ENCODE results near the gene PPP1R13B. TPM values are rescaled to one million over a fixed set of nuclear protein-coding genes. Genes with fewer than 3 reads are reported as not detected.

Gene PPP1R13B
- polyA plus RNA-seq, 2 of the 4 experiments (the other 2 are of a cell fraction): 2.2 to 2.7 TPM

DNA sequence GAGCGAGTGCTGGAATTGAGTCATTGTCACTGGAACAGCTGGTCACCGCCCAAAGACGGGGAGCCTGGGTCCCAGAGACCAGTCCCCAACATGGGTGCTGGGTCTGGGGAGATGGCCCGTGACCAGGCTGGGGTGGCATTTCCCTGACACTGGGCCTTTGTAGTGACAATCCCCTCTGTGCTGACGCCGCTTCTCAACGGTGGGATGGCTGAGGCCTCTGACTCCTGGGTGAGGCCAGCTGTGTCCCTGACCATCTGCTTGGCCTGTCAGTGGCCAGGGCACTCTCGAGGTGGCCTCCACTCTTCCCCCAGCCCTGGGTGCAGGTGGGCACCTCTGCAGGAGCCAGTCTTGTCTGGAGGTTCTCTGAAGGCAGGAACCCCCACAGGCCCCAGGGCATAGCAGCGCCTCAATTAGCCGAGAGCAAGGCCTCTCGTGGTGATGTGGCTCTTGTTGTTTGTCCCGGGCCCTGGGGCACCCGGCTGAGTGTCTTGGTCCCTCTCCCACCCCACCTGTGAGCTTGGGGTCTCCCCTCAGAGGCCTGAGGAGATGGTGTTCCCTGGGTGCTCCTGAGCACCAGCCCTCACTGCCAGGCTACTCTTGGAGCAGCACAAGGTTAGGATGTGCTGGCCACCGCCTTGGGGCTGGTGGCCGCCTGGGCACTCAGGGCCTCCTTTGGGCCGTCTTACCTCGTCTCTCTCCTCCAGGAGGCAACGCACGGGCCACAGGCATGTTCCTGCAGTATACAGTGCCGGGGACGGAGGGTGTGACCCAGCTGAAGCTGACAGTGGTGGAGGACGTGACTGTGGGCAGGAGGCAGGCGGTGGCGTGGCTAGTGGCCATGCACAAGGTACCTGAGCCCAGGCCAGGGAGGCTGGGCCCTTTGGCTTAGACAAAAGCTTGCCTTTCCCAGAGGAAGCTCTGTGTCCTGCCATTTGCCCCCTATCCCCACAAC is 115.2 kb downstream of the PPP1R13B start:
- H3K4me2 ChIP-seq: no peak overlapping the region
- no peak overlapping the region for H3K4me3 ChIP-seq
- ATAC-seq: no peak
- 86% methylated on average over 21 of the region's 24 CpGs for WGBS (ENCODE audit: missing lambda C conversion rate)
- TF ChIP-seq CBX2 (IDR thresholded peaks at IDR 0.05; ENCODE audit: borderline replicate concordance, low read depth): no peak
- no peak for TF ChIP-seq GATA3 (IDR thresholded peaks at IDR 0.05; ENCODE audit: borderline replicate concordance)
- TF ChIP-seq CEBPB (IDR thresholded peaks at IDR 0.05): no peak
- TF ChIP-seq ZC3H11A (IDR thresholded peaks at IDR 0.05): no peak
- TF ChIP-seq MYC (IDR thresholded peaks at IDR 0.05; ENCODE audit: borderline replicate concordance, low read length): no peak
- TF ChIP-seq FOSB (CRISPR knock-in tag; IDR thresholded peaks at IDR 0.05): no peak
- TF ChIP-seq EP300 (IDR thresholded peaks at IDR 0.05): no peak
- no peak for TF ChIP-seq ZNF302 (CRISPR knock-in tag; IDR thresholded peaks at IDR 0.05)
- no peak for TF ChIP-seq RARB (CRISPR knock-in tag; IDR thresholded peaks at IDR 0.05)
- TF ChIP-seq HOXA7 (CRISPR knock-in tag; IDR thresholded peaks at IDR 0.05): no peak
- TF ChIP-seq KDM5A (IDR thresholded peaks at IDR 0.05): no peak
- ChIA-PET POLR2A (no interaction called here), CTCF (interaction anchor here (0.6 to 1.2 kb wide), 3 partner anchors 13 to 190 kb away, joined by 3 to 4 read pairs (median 3); no protein-coding TSS in a partner anchor)
- H3K27ac ChIP-seq: no peak overlapping the region
- no peaks in the 10 kb centered on the region for H3K9me3 ChIP-seq
- H3K4me1 ChIP-seq: no peaks in the 10 kb centered on the region
- DNase-seq (ENCODE audit: low read depth in 1 of 2, low spot score in 1 of 2): no peak
- FAIRE-seq: no peak

- H3K4me1 ChIP-seq: no peaks in the 10 kb centered on the region
- CTCF ChIA-PET: interaction anchor here (0.7 kb wide), 1 partner anchor 12 kb away, joined by 3 read pairs; no protein-coding TSS in a partner anchor
- H3K4me3 ChIP-seq: no peak overlapping the region
- POLR2A ChIA-PET: no interaction called here
- no peaks in the 10 kb centered on the region for H3K9me3 ChIP-seq
- 95% methylated on average over 15 of the region's 15 CpGs for WGBS (ENCODE audit: missing lambda C conversion rate)
- ATAC-seq (no peak), DNase-seq (ENCODE audit: low read depth in 1 of 2, low spot score in 1 of 2) (no peak), FAIRE-seq (no peak)
- no peak overlapping the region for H3K27ac ChIP-seq
- H3K4me2 ChIP-seq: no peak overlapping the region
- TF ChIP-seq HOXB13 (CRISPR knock-in tag; IDR thresholded peaks at IDR 0.05; ENCODE audit: low read depth) (no peak), RARB (CRISPR knock-in tag; IDR thresholded peaks at IDR 0.05) (no peak), CEBPB (IDR thresholded peaks at IDR 0.05) (no peak), HEYL (CRISPR knock-in tag; IDR thresholded peaks at IDR 0.05) (no peak), KDM5A (IDR thresholded peaks at IDR 0.05) (no peak), CBX2 (IDR thresholded peaks at IDR 0.05; ENCODE audit: borderline replicate concordance, low read depth) (no peak), RNF2 (IDR thresholded peaks at IDR 0.05; ENCODE audit: borderline replicate concordance, low read depth) (no peak), MAZ (IDR thresholded peaks at IDR 0.05; ENCODE audit: borderline replicate concordance, low read depth, low read length) (no peak), CBX8 (IDR thresholded peaks at IDR 0.05) (no peak), SMC3 (IDR thresholded peaks at IDR 0.05) (no peak), KDM1A (IDR thresholded peaks at IDR 0.05; ENCODE audit: low read depth) (no peak), SREBF2 (IDR thresholded peaks at IDR 0.05) (no peak), JUN (IDR thresholded peaks at IDR 0.05) (no peak), TP53 (CRISPR knock-in tag; IDR thresholded peaks at IDR 0.05) (no peak), NFE2L2 (conservative IDR thresholded peaks at IDR 0.05; ENCODE audit: low read length) (no peak), BCL3 (IDR thresholded peaks at IDR 0.05) (no peak), GATA3 (IDR thresholded peaks at IDR 0.05; ENCODE audit: borderline replicate concordance) (no peak)
- TF ChIP-seq, protein P1, sequence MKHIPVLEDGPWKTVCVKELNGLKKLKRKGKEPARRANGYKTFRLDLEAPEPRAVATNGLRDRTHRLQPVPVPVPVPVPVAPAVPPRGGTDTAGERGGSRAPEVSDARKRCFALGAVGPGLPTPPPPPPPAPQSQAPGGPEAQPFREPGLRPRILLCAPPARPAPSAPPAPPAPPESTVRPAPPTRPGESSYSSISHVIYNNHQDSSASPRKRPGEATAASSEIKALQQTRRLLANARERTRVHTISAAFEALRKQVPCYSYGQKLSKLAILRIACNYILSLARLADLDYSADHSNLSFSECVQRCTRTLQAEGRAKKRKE (CRISPR knock-in tag; IDR thresholded peaks at IDR 0.05; ENCODE audit: low read depth): no peak
- TF ChIP-seq, protein P2, sequence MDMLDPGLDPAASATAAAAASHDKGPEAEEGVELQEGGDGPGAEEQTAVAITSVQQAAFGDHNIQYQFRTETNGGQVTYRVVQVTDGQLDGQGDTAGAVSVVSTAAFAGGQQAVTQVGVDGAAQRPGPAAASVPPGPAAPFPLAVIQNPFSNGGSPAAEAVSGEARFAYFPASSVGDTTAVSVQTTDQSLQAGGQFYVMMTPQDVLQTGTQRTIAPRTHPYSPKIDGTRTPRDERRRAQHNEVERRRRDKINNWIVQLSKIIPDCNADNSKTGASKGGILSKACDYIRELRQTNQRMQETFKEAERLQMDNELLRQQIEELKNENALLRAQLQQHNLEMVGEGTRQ (IDR thresholded peaks at IDR 0.05): no peak
- TF ChIP-seq, protein P3, sequence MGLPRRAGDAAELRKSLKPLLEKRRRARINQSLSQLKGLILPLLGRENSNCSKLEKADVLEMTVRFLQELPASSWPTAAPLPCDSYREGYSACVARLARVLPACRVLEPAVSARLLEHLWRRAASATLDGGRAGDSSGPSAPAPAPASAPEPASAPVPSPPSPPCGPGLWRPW (IDR thresholded peaks at IDR 0.05): no peak
Measured at GRCh38 chr14:103731481-103731880, 115.9 kb downstream of the PPP1R13B start.

All from A549 (cell line).